Measurements from ENCODE around the gene HAPLN3. TPM values are rescaled to one million over a fixed set of nuclear protein-coding genes. Genes with fewer than 3 reads are reported as not detected.

Gene HAPLN3
- total RNA-seq, 4 donors from 2014 or later, result 1.7 to 5.2 (median 2.1) TPM

DNA sequence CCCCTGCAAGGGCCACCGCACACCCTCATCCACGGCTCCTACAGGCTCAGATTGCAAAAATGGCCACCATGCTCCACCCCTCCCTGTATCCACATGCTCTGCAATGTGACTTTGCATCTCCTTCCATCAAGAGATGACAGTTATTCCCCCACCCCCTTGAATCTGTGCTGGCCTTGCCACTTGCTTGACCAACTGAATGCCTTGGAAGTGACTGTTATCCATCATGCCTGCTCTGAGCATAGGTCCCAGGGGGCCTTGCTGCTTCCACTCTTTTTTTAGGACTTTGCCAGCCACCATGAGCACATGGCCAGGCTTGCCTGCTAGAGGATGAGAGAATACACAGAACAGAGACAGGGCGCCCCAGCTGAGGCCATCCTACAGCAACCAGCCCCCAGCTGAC, 13.6 kb downstream of the HAPLN3 start:
- Histone ChIP-seq H3K4me3 (no peak overlapping the region), H3K27me3 (no peaks in the 10 kb centered on the region), H3K9me3 (no peaks in the 10 kb centered on the region), H3K4me1 (no peaks in the 10 kb centered on the region), H3K27ac (no peak overlapping the region), H3K36me3 (peaks cover 0 to 4% of the 10 kb centered on the region in 2 donors)
- DNase-seq (no peak), ATAC-seq (no peak)
- in situ Hi-C loops (cut with MboI; ENCODE audit: low sequenced_read_pairs in 4 of 4) (no loop called here), intact Hi-C loops (cut with DNase I; ENCODE audit: low total_unique reads) (no loop called here)
- TF ChIP-seq POLR2A (IDR thresholded peaks at IDR 0.05), result no peak
- TF ChIP-seq, protein P1, sequence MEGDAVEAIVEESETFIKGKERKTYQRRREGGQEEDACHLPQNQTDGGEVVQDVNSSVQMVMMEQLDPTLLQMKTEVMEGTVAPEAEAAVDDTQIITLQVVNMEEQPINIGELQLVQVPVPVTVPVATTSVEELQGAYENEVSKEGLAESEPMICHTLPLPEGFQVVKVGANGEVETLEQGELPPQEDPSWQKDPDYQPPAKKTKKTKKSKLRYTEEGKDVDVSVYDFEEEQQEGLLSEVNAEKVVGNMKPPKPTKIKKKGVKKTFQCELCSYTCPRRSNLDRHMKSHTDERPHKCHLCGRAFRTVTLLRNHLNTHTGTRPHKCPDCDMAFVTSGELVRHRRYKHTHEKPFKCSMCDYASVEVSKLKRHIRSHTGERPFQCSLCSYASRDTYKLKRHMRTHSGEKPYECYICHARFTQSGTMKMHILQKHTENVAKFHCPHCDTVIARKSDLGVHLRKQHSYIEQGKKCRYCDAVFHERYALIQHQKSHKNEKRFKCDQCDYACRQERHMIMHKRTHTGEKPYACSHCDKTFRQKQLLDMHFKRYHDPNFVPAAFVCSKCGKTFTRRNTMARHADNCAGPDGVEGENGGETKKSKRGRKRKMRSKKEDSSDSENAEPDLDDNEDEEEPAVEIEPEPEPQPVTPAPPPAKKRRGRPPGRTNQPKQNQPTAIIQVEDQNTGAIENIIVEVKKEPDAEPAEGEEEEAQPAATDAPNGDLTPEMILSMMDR (IDR thresholded peaks at IDR 0.05 in 4 of 5, conservative IDR thresholded peaks at IDR 0.05 in 1 of 5), result no peak

DNA sequence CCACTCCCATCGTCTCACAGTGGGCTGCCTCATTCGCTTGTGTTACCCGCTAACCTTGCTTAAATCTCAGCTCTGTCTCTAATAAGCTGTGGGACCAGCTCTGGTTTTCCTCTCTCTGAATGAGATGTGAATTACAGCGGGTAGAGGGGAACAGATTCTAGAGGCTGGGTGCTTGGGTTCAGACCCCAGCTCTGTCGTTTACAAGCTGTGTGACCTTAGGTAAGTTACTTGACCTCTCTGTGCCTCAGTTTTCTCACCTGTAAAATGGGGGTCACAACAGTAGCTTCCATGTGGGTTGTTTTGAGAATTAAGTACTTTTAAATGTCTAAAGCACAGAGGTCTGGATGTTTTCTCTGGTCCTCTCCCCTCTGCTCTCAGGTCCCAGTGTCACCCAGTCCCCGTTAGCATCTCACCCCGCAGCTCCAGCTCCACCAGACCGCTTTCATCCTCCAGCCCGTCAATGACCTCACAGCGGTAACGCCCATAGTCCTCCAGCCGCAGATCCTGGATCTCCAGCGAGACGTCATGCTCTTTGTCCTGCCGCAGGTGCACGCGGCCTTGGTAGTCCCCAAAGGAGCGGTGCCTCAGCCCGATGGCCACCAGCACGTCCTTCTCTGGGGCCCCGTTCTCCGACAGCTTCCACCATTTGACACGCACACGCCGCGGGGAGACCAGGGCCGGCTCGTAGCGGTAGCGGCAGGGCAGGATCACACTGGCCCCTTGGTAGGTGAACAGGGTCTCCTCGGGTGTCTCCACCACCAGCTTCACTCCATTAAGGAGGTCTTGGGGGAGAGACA, 14.2 kb downstream of the HAPLN3 start:
- Histone ChIP-seq H3K9me3 (no peaks in the 10 kb centered on the region), H3K4me3 (no peak overlapping the region), H3K27ac (no peak overlapping the region), H3K36me3 (peaks cover 0 to 4% of the 10 kb centered on the region in 2 donors), H3K27me3 (no peaks in the 10 kb centered on the region), H3K4me1 (no peaks in the 10 kb centered on the region)
- DNase-seq (no peak), ATAC-seq (no peak)
- TF ChIP-seq, protein P1 (IDR thresholded peaks at IDR 0.05 in 4 of 5, conservative IDR thresholded peaks at IDR 0.05 in 1 of 5), result no peak
- no peak for TF ChIP-seq POLR2A (IDR thresholded peaks at IDR 0.05)
- intact Hi-C loops (cut with DNase I; ENCODE audit: low total_unique reads), result no loop called here
- in situ Hi-C loops (cut with MboI; ENCODE audit: low sequenced_read_pairs in 4 of 4), result no loop called here

DNA sequence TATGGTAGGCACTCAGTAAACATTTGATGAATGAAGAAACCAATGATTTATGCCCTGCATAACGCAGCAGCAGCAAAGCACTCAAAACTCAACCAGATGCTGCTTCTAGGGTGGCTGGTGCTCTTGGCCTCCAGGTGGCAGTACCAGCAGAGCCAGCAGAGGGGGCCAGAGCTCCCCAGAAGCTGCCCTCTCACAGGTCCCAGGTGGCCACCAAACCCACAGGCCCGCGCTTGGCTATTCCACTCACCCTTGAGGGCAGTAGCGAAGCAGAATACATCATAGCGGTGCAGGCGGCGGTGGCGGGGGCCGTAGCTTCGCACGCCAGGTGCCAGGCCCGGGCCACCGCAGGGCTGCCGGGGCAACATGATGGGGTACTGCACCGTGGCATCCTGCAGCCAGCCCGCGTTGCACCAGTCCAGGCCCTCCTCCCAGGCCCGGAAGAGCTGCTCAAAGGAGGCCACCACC, 16.6 kb downstream of the HAPLN3 start:
- intact Hi-C loops (cut with DNase I; ENCODE audit: low total_unique reads), result no loop called here
- in situ Hi-C loops (cut with MboI; ENCODE audit: low sequenced_read_pairs in 4 of 4), result no loop called here
- no peaks in the 10 kb centered on the region for H3K4me1 ChIP-seq
- H3K36me3 ChIP-seq, result peaks cover 0 to 4% of the 10 kb centered on the region in 2 donors
- no peak for TF ChIP-seq POLR2A (IDR thresholded peaks at IDR 0.05)
- TF ChIP-seq, protein P1 (IDR thresholded peaks at IDR 0.05 in 4 of 5, conservative IDR thresholded peaks at IDR 0.05 in 1 of 5), result peak; percentile 26 to 64 (median 50)
- ATAC-seq (peak; percentile 42 to 55), DNase-seq (no peak)
- H3K9me3 ChIP-seq, result no peaks in the 10 kb centered on the region
- no peak overlapping the region for H3K27ac ChIP-seq
- H3K4me3 ChIP-seq, result no peak overlapping the region
- H3K27me3 ChIP-seq, result no peaks in the 10 kb centered on the region

DNA sequence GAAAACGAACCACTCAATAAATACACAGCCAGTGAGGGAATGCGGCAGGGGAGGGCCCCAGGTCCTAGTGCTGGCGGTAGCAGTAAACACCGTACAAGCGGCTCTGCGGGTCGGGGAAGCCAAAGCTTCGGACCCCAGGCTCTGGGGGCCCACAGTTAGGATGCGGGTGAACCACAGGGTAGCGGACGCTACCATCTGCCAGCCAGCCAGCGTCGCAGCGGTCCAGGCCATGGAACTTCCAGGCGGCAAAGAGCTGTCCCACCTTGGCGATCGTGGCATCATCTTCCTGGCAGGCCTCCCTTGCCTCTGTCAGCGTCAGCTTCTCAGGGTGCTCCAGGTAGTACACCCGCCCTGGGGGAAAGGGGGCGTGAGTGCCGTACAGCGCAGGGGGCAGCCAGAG, 17.4 kb downstream of the HAPLN3 start:
- in situ Hi-C loops (cut with MboI; ENCODE audit: low sequenced_read_pairs in 4 of 4) (no loop called here), intact Hi-C loops (cut with DNase I; ENCODE audit: low total_unique reads) (no loop called here)
- Histone ChIP-seq H3K4me1 (no peaks in the 10 kb centered on the region), H3K4me3 (no peak overlapping the region), H3K9me3 (no peaks in the 10 kb centered on the region), H3K27ac (no peak overlapping the region), H3K27me3 (no peaks in the 10 kb centered on the region), H3K36me3 (peaks cover 0 to 4% of the 10 kb centered on the region in 2 donors)
- no peak for DNase-seq
- no peak for ATAC-seq
- no peak for TF ChIP-seq POLR2A (IDR thresholded peaks at IDR 0.05)
- TF ChIP-seq, protein P1 (IDR thresholded peaks at IDR 0.05 in 4 of 5, conservative IDR thresholded peaks at IDR 0.05 in 1 of 5), result no peak
